ENCODE results near the gene MAD1L1.

- TF ChIP-seq, protein P1, sequence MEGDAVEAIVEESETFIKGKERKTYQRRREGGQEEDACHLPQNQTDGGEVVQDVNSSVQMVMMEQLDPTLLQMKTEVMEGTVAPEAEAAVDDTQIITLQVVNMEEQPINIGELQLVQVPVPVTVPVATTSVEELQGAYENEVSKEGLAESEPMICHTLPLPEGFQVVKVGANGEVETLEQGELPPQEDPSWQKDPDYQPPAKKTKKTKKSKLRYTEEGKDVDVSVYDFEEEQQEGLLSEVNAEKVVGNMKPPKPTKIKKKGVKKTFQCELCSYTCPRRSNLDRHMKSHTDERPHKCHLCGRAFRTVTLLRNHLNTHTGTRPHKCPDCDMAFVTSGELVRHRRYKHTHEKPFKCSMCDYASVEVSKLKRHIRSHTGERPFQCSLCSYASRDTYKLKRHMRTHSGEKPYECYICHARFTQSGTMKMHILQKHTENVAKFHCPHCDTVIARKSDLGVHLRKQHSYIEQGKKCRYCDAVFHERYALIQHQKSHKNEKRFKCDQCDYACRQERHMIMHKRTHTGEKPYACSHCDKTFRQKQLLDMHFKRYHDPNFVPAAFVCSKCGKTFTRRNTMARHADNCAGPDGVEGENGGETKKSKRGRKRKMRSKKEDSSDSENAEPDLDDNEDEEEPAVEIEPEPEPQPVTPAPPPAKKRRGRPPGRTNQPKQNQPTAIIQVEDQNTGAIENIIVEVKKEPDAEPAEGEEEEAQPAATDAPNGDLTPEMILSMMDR (IDR thresholded peaks at IDR 0.05; ENCODE audit: low read depth, low read length, poor library complexity, severe bottlenecking): no peak
- no peak for TF ChIP-seq EZH2phosphoT487 (IDR thresholded peaks at IDR 0.05; ENCODE audit: borderline replicate concordance, low read length)
Measured at GRCh38 chr7:2218444-2218785, 14.3 kb downstream of the MAD1L1 start.
